HG03571 (cell line): ENCODE measurements around the gene DAGLA.

Source experiments
- ATAC-seq: cut with Tn5 transposase; IDR thresholded peaks from one replicate; pipeline ENCODE4 v1.9.1; 2021; ENCODE audit not compliant: unreplicated experiment

The DAGLA gene

GRCh38 chr11:61760946-61761345, 80.8 kb downstream of the DAGLA start:
- ATAC-seq, result no peak

- ATAC-seq, result no peak
Measured at GRCh38 chr11:61761440-61762222, 81.4 kb downstream of the DAGLA start.

- ATAC-seq, result no peak
Measured at GRCh38 chr11:61762223-61762615, 82.0 kb downstream of the DAGLA start.

- no peak for ATAC-seq
Measured at GRCh38 chr11:61762798-61763197, 82.6 kb downstream of the DAGLA start.

- ATAC-seq, result no peak
Measured at GRCh38 chr11:61763930-61764605, 83.9 kb downstream of the DAGLA start.

GRCh38 chr11:61764606-61765260, 84.5 kb downstream of the DAGLA start:
- no peak for ATAC-seq

- ATAC-seq, result no peak
Measured at GRCh38 chr11:61765550-61766253, 85.5 kb downstream of the DAGLA start.

GRCh38 chr11:61766353-61766841, 86.2 kb downstream of the DAGLA start:
- no peak for ATAC-seq

- no peak for ATAC-seq
Measured at GRCh38 chr11:61768376-61769076, 88.3 kb downstream of the DAGLA start.

- no peak for ATAC-seq
Measured at GRCh38 chr11:61769169-61769920, 89.2 kb downstream of the DAGLA start.

- no peak for ATAC-seq
Measured at GRCh38 chr11:61769946-61770683, 89.9 kb downstream of the DAGLA start.

- no peak for ATAC-seq
Measured at GRCh38 chr11:61771195-61771894, 91.2 kb downstream of the DAGLA start.

- ATAC-seq, result no peak
Measured at GRCh38 chr11:61771985-61772455, 91.8 kb downstream of the DAGLA start.

GRCh38 chr11:61773356-61773755, 93.2 kb downstream of the DAGLA start:
- no peak for ATAC-seq

GRCh38 chr11:61773809-61774208, 93.6 kb downstream of the DAGLA start:
- ATAC-seq, result no peak

GRCh38 chr11:61774411-61774810, 94.2 kb downstream of the DAGLA start:
- no peak for ATAC-seq

- no peak for ATAC-seq
Measured at GRCh38 chr11:61775106-61775505, 94.9 kb downstream of the DAGLA start.
